HG03378 (cell line): ENCODE measurements around the gene MRNIP.

Source experiments
- ATAC-seq: cut with Tn5 transposase; IDR thresholded peaks from one replicate; pipeline ENCODE4 v1.9.1; 2021; ENCODE audit warnings: mild to moderate bottlenecking, moderate library complexity; ENCODE audit not compliant: unreplicated experiment

Gene MRNIP

DNA sequence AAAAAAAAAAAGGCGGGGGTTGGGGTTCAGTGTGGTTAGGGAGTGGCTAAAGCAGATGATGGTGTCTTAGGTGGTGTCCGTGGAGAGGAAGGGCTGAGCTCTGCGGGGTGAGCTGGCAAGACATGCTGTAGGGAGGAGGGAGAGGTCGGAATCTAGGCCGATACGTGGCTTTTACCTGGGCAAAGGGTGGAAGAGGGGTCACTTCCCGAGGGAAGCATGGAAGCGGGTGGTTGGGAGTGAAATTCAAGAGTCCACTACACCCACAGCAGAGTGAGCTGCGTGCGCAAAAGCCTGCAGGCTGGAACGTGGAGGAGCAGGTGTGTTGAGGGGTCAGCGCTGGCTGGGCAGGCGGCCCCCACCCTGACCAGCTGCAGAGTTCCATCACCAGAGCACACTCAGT, 31.3 kb upstream of the MRNIP start:
- no peak for ATAC-seq

DNA sequence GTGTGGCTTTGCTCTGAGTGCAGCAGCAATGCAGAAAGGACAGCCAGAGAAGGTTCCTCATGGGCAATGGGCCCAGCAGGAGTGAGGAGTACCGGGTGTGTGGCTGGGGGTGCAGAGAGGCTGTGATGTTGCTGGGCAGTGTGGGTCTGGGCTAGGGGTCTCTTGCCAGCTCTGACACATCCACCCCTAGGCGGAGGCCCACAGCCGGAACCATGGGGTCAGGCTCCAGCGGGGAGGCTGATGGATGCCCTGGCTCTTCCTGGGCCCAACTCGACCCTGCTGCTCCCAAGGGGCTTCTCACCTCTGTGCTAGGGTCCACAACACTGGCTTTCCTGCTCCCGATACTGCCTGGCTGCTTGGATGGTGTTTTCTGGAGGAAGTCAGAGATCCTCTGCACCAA, 29.2 kb upstream of the MRNIP start:
- ATAC-seq: no peak

DNA sequence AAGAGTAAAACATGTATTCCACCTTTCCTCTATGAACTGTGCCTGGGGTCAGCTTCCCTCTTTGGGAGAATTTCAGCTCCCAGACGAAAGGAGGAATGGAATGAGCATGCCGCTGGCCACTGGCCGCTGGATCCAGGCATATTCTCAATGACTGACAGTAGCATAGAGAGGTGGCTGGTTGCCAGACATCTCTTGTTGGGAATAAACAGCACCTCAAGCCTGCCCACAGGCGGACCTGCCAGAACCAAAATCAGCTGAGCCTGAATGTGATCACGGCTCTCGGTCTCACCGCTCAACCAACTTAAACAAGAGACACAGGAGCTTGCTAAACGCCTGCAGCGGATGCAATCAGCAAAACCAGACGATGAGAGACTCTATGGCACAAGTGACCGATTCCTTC, 28.5 kb upstream of the MRNIP start:
- no peak for ATAC-seq

DNA sequence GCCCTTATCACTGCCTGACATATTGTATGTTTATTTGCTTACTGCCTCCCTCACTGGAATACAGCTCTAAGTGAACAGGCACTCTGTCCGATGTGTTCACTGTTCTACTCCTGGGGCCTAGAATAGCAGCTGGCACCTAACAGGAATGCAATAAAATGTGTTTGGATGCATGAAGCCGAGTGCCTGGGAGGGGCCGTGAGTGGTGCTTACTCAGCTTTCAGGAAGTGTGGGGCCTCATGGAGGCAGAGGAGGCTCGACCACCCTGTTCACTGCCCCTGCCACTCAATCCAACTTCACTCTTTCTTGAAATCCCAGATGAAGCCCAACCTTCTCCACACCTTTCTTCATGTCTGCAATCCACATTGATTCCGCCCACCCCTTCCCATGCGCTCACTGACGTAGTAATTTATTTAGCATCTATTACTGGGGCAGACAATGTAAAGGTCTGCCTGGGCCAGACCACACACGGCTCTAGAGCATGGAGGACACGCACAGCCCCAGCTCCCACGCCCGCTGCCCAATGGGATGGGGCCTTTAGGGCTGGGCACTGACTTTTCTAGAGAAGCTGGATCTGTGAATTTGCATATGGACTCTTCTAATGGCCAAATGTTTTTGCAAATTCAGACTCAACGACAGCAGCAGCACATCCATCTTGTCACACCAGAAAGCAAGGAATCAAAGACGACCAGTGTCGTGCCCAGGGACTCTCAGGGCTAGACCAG, 27.7 kb upstream of the MRNIP start:
- no peak for ATAC-seq

DNA sequence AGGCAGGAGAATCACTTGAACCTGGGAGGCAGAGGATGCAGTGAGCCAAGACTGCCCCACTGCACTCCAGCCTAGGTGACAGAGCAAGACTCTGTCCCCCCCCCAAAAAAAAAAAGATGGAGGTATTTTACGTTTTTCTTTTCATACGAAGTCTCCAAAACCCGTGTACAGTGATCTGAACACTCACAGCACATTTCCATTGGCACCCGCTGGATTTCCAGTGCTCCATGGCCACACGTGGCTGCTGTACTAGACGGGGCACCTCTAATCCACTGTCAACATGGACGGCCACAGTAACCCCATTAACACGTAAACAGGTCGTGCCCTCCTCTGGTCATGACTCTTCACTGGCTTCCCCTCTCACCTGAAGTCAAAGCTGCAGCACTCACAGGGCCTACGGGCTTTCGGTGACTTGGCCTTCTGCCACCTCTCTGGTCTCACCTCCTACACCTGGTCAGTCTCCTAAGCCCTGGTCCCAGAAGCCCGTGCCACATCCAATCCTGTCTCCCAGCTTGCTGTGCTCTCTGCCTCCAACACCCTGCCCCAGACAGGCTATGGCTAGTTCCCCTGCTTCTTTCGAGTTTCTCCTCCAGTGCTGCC, 27.0 kb upstream of the MRNIP start:
- ATAC-seq: no peak

DNA sequence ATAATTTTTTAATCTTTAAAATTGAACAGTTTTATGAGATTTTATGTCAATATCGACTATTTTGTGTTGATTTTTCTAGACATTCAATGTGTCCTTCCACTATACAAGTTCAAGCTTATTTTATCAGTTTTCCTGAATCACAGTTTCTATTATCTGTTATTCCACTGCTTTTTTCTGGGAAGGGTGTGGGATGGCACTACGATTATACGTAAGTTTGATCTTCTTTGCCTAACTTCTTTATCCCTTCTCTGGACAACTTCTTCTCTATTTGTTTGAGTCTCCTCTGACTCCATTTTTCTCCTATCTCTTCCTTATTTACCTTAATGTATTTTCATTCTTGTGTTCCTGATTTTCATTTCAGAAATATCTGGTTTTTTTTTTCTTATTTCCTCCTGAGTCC, 24.5 kb upstream of the MRNIP start:
- ATAC-seq: no peak

DNA sequence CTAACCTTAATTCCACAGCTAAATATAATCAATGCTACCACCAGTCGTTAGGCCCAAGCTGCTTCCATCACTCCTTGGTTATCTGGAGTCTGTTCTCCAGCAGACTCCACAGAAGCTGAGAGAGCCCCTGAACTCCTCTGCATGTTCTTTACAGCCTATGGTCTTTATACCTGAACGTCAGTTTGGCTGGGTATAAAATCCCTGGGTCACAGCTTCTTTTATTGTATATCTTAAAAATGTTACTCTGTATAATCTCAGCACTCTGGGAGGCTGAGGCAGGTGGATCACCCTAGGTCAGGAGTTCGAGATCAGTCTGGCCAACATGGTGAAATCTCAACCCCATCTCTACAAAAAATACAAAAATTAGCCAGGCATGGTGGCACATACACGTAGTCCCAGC, 23.7 kb upstream of the MRNIP start:
- ATAC-seq: no peak

DNA sequence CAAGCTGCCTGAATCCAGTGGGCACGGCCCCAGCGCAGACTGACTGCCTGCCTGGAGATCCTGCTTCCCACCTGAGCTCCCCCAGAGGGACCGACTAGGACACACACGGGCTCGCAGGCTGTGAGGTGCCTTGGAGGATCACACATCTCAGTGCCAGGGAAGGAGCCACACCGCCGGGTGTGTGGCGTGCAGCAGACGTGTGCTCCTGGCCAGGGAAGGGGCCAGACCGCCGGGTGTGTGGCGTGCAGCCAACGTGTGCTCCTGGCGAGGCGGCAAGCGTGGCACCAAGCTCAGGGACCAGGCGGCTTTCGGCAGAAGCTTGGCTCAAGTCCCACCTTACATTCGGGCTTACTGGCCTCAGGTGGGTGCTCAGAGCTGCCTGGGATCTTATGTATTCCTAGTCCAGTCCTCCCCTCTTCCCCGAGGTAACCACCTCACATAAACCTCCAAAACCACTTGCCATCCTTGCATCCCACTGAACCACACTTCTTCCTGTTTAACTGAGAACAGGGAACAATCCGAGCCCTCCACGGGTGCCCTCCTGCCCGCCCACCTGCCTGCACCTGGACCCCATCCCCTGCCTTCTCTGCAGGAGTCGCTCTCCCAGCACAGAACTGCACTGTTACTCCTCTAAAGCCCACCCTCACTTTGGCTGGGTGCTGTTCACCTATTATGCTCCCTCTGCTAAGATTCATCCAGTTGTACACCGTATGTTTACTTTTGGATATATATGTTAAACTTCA, 22.4 kb upstream of the MRNIP start:
- ATAC-seq: no peak

DNA sequence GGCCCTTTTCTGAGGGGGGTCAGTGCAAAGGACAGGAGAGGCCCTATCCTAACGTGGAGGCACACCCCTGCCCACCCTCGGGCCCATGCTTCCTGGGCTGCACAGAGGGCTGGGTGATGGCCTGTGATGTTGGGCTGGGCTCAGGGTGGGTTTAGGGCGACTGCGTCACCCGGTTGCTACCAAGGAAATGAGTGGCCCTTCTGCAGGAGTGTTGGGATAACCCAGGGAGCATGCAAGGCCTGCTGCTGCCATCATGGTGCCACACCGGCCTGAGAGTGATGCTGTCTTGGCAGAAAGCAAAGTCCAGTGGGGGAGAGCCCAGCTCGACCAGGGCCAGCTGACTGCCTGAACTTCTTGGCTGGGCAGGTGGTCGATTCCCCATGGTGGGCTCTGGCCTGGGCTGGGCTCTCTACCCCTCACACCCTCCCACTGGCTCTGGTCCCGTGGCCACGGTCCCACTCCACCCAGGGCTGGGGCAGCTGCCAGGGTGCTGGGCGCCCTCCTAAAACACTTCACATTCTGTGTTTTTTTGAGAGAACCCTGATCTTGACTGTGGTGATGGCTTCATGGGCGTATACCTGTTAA, 21.5 kb upstream of the MRNIP start:
- no peak for ATAC-seq

DNA sequence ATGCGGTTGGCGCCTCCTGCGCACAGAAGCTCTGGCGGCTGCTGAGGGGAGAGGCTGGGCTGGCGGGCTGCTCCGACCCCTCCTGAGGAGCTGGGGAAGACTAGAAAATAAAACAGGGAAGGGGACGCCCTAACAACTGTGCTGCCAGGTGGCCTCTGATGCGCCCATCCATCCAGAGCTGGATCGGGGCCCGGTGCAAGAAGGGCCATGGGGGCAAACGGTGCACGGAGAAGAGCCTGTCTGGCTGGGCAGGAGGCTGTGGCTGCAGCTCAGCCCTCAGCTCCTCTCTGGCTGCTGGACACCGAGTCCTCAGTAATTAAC, 21.0 kb upstream of the MRNIP start:
- no peak for ATAC-seq

DNA sequence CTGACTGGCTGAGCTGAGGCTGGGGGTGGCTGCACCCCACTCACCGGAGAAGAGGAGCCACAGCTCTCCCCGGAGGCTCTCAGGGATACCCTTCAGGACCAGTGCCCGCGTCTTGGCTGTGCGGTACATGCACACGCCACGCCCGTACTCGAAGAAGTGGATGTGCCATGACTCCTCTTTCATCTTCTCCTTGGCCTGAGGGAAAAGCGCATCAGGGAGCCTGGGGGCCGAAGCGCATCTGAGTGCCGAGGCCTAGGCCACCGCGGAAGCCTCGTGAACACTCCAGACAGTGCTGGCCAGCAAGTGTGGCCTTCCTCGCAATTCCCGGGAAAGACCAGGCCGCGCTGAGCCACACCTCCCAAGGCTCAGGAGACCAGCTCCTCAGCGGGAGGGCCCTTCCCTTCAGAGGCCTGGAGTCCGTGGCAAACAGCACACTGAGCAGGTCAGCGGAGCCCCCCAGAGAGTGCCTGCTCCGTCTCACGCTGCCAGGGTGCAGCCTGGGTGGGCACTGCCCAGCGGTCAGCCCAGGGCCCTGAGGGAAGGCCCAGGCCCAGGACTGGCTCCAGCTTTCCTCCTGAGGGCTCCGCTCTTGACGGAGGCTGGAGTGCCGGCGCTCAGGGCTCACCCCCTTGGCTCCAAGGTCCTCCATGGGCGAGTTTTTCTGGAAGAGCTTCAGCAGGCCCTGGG, 20.5 kb upstream of the MRNIP start:
- ATAC-seq: no peak

DNA sequence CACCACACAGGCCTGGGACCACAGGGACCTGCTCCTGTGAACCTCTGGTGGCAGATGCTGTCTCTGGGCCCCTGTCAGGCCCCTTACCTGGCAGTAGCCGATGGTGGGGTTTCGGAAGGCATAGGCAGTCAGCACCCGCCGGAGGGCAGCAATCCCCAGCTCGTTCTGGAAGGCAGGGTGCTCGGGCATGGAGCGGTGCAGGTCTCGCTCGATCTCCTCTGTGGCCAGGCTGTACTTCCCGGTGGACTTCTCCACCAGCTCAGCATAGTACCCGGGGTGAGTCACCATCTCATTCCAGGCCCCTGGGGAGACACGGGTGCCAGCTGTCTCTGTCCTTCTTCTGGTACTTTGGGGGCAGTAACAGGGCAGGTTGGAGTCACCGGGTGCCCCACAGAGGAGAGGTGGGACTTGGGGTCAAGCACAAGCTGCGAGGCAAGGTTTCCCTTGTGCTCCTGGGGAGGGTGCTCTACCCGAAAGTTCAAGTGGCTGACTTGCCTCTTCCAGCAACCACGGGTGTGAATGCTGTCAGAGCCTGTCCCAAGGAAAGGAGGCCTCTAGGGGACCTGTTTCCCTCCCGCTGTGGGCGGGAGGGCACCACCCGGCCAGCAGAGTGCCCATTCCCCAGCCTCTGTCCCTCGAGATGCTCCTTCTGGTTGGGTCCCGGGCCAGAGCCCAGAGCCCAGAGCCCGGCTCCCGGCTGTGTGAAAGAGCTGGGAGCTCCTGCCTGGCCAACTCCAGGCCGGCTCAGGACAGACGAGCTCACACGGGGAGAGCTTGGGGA, 19.8 kb upstream of the MRNIP start:
- ATAC-seq: no peak

DNA sequence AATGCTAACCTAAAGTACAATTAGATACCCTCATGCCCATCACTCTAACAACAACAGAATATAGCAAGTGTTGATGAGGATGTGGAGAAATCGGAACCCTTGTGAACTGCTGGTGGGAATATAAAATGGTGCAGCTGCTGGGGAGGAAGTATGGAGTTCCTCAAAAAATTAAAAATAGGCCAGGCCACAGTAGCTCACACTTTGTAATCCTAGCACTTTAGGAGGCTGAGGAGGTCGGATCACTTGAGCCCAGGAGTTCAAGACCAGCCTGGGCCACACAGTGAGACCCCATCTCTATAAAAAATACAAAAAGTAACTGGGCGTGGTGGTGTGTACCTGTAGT, 18.0 kb upstream of the MRNIP start:
- no peak for ATAC-seq

DNA sequence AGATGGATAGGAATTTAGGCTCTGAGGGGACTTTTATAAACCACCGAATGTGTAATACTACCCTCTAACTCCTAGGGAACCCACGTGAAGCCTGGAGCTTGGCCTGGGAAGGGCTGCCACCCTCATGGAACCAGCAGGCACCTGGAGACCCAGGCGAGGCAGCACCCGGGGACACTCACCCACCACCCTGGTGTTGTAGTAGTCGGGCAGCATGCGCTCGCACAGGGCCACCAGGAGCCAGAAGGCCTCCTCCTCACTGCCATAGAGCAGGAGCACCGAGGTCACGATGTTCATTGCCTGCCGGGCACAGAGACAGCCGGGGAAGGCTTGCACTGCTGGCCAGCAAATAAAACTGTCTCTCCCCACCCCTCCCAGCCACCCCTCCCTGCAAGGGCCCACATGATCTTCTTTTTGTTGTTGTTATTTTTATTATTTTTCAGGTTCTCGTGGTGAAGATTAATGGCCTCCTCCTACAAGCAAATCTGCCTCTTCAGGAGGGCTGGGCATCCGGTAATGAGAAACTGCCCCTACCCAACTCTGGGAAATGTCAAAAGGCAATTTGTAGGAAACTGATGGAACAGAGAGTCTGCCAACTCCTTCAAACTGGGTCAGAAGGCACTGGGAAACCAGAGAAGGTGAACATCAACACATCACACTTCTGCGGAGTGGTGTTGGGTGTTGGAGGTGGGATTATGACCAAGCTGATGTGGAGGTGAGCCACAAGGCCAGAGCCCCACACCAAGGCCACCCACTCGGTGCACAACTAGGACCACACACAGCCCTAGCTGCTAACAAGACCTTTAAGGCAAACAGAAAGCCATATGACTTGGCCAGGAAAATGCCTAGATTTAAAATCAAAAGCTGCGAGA, 17.4 kb upstream of the MRNIP start:
- no peak for ATAC-seq

DNA sequence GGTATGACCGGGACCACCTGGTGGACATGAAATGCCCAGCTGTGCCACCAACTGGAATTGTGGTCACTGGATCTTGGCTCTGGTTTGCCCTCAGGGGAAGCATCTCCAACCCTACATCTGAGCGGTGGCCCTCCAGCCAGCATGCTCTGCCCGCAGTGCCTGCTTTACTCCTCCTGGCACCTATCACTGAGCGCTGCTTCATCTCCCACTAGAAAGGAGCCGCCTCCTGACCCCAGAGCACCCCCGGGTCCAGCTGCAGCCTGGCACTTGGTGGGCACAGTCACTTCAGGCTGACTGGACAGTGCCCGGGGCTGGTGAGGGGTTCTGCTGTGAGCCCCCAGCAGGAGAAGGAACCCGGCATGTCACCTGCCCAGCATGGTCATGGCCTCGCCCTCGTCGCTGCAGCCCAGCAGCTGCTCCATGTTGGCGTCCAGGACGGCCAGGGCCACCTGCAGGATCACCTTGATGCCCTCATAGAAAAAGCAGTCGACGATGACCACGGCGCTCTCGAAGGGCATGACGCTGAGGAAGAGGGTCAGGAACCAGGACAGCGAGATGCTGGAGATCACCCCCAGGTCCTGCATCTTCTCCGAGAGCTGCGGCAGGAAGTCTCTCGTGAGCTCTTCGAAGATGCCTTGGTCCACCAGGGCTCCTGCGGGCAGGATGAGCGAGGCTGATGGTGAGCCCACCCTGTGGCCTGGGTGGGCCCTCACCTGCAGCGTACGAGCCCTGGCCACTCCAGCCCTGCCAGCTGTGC, 16.1 kb upstream of the MRNIP start:
- no peak for ATAC-seq

DNA sequence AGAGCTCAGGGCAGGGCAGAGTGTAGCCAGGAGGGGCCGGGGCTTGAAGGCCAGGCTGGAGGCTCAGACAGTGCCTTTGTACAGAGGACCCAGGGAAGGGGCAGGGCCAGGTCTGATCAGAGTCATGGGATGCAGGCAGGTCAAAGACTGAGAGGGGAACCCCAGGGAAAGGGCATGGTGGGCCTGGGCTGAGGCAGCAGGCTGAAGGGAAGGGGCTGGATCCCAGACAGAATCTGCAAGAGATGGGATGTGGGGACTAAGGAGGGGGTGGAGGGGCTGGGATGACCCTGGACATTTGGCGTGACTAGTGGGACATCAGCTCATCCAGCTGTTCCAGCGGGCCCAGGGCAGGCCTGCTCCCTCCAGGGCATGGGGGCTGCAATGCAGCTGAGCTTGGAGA, 15.5 kb upstream of the MRNIP start:
- ATAC-seq: no peak

DNA sequence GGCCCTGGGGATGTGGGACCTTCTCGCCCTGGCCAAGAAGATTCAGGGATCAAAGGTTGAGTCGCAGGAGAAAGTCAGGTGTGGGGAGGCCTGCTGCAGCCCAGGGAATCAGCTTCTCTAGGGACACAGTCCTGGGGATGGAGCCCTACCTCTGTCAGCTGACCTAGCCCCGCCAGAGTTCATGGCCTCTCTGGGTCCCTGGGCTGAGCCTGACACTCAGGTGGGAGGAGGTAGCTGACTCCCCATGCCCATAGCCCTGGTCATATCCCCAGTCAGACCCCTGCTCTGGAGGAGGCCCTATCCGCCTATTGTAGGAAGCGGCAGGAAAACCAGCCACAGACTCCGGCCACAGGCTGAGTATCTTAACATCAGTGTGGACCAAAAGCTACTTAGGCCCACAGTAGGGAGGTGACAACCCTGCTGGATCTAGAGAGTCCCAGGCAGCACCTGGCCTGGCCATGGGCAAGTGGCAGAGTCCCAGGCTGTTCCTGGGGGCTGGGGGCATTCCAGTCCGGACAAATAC, 15.0 kb upstream of the MRNIP start:
- no peak for ATAC-seq

DNA sequence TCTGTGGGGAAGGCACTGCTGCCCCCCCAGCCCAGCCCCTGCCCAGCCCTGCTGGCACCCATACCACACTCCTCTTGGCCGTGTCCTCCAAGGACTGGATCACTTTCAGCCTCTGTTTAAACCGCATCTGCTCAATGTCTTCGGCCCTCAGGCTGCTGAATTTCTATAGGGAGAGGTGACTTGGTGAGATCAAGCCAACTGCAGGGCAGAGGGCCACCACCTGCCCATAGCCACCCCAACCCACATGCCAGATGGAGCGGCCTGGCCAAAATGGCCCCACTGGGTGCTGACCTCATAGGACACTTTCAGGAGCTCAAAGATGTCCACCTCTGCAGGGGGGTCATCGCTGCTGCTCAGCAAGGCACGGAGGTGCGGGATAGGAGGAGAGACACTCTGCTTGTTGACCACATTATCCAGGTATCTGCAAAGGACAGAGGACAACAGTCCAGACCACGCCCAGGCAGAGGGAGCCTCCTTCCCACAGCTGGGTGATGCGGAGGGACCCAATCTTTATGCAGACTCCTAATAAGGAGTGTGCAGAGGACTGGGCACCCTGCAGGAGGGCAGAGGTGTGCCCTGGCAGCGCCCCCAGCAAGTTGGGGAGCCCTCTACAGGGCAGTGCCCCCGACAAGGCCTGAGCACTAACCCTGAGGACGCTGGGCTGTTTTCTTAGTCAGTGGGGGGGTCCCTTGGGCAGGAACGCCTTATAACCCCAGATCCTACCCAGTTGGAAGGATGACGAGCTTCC, 14.4 kb upstream of the MRNIP start:
- no peak for ATAC-seq
